ENCODE measurements around the gene SSUH2.

GRCh38 chr3:8579943-8580342 is 64.7 kb downstream of the SSUH2 start:
- no peak for TF ChIP-seq ZNF24 (tag by site-specific recombination; IDR thresholded peaks at IDR 0.05)
- no peak for TF ChIP-seq CTCF (tag by site-specific recombination; IDR thresholded peaks at IDR 0.05)
- no peak for TF ChIP-seq REST (tag by site-specific recombination; IDR thresholded peaks at IDR 0.05)
- no peak for TF ChIP-seq ZNF311 (tag by site-specific recombination; IDR thresholded peaks at IDR 0.05; ENCODE audit: borderline replicate concordance)
- no peak for TF ChIP-seq ZNF175 (tag by site-specific recombination; IDR thresholded peaks at IDR 0.05)
- TF ChIP-seq OVOL3 (tag by site-specific recombination; IDR thresholded peaks at IDR 0.05), result no peak
- no peak for TF ChIP-seq ZNF621 (tag by site-specific recombination; IDR thresholded peaks at IDR 0.05)
- TF ChIP-seq, protein P1, sequence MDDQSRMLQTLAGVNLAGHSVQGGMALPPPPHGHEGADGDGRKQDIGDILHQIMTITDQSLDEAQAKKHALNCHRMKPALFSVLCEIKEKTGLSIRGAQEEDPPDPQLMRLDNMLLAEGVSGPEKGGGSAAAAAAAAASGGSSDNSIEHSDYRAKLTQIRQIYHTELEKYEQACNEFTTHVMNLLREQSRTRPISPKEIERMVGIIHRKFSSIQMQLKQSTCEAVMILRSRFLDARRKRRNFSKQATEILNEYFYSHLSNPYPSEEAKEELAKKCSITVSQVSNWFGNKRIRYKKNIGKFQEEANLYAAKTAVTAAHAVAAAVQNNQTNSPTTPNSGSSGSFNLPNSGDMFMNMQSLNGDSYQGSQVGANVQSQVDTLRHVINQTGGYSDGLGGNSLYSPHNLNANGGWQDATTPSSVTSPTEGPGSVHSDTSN (CRISPR knock-in tag; IDR thresholded peaks at IDR 0.05), result no peak

All from HEK293 (cell line).